HCEC 1CT (cell line): ENCODE results near the gene CDC73.

Experiments
- DNase-seq: peaks from one replicate; pipeline ENCODE4 v3.0.0-alpha.2; 2017

CDC73 gene

DNA sequence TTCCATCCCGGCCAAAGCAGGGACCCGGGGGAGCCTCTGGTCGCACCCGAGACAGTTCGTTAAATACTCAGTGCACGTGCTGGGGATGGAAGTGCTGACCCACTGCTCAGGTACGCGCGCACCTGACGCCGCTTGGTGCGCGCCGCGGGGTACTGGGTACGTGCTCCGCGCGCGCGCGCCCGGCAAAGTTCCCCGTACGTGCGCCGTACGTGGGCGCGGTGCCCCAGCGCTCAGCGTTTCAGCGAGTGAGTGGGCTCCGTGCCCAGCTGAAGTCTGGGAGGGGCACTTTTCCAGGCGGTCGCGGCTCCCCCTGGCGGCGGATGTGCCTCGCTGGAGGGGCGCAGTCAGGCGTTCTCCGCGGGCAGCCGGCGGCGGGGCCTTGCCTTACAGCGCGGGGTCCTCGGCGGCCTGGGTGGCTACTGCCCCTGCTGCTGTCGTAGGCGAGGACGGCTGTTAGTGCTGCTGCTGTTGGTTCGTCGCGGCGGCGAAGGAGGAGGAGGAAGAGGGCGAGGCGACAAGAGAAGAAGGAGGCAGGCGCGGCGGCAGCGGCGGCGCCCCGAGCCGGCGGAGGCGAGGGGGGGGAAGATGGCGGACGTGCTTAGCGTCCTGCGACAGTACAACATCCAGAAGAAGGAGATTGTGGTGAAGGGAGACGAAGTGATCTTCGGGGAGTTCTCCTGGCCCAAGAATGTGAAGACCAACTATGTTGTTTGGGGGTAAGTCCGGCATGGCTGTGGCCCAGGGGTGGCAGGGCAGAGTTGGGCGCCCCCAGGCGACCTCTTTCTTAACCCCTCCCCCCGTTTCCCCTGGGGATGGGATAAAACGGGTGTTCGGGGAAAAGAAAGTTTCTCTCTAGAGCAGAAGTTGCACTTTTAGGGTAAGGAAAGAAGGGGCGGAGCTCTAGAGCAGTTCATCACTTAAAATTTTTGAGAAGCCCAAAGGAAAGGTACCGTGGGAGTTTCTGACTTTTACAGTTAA is at the start of gene CDC73:
Gene CDC73, plus strand, starts transcription at position 416 of the 978 bp plus-strand sequence. Its CDS starts 170 bp downstream, at position 586.
- DNase-seq = peak; percentile 95

- DNase-seq = peak; percentile 17
Measured at GRCh38 chr1:193077991-193078390, 43.8 kb upstream of the CDC73 start.

- no peak for DNase-seq
Measured at GRCh38 chr1:193079187-193079586, 42.6 kb upstream of the CDC73 start.

DNA sequence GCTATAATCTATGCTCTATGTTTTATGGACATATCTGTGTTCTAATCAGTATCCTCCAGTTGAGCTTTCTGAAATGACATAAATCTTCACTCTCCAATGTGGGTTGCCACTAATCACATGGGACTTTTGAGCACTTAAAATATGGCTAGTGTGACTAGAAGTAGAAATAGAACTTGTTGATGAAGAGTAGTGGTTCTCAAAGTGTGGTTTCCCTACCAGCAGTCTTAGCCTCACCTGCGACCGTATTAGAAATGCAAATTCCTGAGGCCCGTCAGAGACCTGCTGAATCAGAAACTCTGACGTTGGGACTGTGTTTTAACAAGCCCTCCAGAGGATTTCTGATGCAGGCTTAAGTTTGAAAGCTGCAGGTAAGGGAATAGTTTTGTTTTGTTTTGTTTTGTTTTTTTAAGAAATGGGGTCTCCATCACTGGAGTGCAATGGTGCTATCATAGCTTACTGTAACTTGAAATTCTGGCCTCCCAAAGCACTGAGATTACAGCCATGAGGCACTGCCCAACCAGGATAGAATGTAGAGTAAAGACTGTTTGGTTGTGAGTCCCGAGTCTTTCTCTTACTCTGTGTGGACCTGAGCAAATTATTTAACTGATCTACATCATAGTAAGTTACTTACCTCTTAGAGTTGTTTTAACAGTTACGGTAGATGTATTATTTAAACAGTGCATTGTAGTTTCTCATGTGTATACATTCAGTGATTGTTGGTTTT is 38.3 kb upstream of the CDC73 start:
- DNase-seq = no peak

GRCh38 chr1:193085263-193085662 is 36.6 kb upstream of the CDC73 start:
- no peak for DNase-seq

- DNase-seq = no peak
Measured at GRCh38 chr1:193086342-193086741, 35.5 kb upstream of the CDC73 start.

- DNase-seq = no peak
Measured at GRCh38 chr1:193087893-193088292, 33.9 kb upstream of the CDC73 start.

DNA sequence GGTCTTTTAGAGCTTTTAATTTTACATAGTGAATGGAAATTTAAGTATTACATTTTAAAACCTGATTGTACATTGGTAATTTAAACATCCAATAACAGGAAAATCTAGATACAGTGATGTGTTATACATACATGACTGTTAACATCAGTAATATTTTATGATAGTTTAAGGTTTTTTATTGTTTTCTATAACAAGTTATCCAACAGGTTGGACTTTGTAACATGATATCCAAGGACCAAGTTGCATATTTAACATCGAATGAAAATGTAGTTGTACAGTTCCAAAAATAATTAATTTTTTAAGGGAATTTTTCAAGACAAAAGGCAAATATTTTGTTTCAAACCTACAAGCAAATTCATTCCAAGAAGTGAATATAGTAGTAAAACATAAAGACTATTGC is 31.0 kb upstream of the CDC73 start:
- no peak for DNase-seq

DNA sequence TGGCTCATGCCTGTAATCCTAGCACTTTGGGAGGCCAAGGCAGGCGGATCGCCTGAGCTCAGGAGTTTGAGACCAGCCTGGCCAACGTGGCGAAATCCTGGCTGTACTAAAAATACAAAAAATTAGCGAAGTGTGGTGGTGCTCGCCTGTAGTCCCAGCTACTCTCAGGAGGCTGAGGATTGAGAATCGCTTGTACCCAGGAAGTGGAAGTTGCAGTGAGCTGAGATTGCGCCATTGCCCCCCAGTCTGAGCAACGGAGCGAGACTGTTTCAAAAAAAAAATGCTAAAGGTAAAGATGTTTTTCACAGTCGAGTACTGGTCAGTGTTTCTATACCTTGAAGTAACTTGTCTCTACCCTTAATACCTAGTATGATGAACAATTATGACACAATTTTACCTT is 27.7 kb upstream of the CDC73 start:
- DNase-seq = no peak

GRCh38 chr1:193102662-193103061 is 19.2 kb upstream of the CDC73 start:
- DNase-seq = no peak

DNA sequence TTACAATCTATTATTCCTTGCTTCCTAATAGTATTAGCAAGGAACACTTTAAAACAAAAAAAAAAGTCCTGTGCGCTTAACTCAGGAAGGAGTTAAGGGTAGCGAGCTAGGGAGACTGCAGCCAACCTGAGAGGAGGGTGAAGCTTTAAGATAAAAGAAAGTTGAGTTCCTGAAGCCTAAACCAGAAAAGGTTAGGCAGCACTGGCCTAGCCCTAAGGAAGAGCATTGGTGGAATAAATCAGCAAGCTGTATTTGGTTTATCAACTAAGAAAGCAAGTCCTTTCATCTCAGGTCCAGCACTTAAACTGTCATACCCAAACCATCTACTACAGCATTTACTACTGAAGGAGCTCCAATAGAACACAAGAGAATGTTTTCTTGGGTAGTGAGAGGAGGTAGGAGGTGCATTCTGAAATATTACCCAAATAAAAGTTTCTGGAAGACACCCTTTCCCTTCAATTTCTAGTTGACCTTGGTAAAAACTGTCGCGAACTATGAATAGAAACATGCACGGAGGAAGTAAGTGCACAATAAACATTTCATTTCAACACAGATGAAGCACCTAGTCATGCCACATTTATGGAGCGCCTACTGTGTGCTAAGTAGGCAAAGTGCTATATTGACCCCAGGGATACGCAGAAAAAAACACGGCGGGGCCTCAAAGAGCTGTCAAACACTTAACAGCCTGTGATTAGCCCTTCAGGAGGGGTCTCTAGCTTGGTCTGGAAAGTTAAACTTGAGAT is 17.9 kb upstream of the CDC73 start:
- DNase-seq = no peak

DNA sequence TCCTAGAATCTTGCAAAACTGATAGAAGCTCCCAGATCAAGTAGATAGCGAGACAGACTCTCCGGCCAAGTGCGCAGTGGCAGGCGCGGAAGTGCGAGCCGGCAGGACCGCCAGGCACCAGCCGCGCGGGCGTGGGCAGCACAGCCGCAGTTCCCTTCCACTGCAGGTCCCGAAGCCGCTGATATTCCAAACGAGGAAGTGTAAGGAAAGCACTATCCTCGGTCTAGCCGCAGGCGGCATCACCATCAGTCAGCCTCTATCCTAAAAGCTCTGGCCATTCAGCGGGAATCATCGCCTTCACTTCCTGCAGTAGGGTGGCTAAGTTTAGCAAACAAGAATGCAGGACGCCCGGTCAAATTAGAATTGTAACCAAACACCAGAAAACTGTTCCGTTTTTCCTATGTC is 17.3 kb upstream of the CDC73 start:
- DNase-seq = peak; percentile 69

DNA sequence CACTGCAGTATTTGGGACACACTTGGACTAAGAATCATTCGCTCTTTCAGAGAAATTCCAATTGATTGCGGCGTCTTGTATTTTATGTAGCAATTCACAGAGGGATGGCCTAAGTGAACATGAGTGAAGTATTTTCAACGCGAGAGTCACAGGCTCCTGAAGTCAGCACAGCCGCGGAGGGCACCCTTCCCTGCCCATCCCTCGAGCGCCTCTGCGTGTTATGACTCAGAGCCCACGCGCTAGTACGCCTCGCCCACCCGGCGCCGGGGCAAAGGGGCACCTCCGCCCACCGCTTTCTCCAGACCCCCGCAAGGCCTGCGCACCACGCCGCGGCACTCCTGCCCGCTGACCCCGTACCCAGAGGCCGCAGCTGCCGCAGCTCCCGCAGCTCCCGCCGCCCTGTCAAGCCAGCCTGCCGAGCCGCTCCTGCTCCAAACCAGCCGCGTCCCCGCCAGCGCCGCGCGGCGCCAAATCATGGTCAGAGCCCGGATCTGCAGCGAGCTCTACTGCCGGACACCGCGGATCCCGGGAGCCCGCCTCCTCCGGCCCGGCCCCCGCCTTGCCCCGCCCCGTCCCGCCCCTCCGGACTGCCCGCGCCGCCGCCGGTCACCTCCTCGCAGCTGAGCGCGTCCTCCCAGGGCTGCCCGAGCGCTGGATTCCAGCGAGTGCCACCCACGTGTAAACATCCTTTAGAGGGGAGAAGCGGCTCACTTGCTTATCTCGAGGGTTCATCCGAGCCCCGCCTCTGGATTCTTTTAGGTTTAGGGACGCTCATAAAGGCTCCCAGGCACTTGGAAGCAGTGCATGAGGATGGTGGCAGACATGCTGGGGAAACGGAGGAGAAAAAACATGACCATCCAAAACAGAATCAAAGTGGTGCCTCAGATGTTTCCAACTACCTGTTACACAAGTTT is 16.7 kb upstream of the CDC73 start, which contains the start of gene GLRX2:
Gene GLRX2, minus strand, starts transcription at position 508 of the 914 bp plus-strand sequence. Its CDS starts 32 bp downstream, at position 476.
- peak; percentile 90 for DNase-seq

- no peak for DNase-seq
Measured at GRCh38 chr1:193105821-193106177, 16.0 kb upstream of the CDC73 start.

GRCh38 chr1:193108471-193108870 is 13.4 kb upstream of the CDC73 start:
- no peak for DNase-seq

DNA sequence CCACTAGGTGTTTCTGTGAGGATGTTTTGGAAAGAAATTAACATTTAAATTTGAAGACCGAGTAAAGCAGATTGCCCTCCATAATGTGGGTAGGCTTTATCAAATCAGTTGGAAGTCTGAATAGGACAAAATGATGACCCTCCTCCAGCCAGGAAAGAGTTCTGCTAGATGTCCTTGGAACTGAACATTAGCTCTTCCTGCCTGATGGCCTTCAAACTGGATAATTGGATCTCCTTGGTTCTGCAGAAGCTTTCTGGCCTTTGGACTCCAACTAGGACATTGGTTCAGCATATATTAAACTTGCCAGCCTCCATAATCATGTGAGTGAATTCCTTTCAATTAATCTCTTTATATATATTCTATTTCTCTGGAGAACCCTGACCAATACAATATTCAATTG is 12.2 kb upstream of the CDC73 start:
- no peak for DNase-seq

DNA sequence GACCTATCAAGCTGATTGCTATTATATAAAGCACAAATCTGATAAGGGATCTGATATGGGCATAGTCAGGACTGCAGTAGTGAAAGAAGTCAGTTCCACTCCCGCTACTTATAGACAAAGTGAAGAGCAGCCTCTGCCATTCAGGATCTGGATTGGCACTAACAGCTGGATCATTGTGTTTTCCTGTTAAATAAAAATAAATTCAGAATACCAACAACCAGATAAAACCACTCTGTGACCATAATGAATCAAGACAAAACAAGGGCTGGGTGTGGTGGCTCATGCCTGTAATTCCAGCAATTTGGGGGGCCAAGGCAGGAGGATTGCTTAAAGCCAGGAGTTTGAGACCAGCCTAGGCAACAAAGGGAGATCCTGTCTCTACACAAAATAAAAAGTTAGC is 11.6 kb upstream of the CDC73 start:
- no peak for DNase-seq

GRCh38 chr1:193110864-193111263 is 11.0 kb upstream of the CDC73 start:
- DNase-seq = peak; percentile 48

DNA sequence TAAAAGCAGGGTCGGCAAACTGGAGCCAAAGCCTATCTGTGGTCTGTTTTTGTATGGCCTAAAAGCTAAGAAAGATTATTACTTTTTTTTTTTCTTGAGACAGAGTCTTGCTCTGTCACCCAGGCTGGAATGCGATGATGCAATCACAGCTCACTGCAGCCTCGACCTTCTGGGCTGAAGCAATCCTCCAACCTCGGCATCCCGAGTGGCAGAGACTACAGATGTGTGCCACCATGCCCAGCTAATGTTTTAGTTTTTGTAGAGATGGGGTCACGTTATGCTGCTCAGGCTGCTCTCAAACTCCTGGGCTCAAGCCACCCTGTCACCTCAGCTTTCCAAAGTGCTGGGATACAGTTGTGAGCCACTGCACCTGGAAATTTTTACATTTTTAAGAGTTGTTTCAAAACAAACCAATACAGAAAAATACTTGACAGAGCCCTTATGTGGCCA is 10.2 kb upstream of the CDC73 start:
- peak; percentile 81 for DNase-seq

DNA sequence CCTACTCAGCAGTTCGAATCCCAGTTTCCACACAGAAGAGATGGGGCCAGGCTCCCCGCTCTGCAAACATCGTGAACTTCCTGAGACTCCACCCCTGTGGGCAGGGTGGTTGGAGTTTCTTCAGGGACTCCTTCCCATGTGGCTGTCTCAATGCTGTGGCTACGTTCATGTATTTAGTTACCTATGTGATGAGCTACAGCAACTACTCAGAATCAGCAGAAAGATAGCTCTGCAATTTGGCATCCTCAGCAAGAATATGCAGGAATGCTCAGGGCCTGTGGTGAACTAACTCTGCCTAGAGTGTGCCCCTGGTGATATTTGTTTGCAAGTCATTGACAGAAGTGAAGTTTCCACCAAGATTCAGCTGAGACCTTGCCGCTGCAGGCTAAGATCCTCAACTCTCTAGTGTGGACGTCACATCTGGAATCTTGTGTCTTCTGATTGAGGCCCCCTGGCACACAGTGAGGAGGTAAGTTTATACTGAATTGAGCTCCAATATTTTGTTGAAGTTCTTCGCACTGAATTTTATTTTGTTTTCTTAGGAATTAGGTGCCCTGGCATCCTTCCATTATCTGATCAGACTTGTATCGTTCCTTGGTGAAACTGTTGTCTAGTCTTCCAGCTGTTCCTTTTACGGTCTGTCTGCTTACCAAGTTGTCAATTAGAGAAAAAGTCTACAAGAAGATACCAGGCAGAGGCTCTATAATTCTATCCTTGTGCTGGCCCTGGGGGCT is 8.4 kb upstream of the CDC73 start:
- DNase-seq = no peak

DNA sequence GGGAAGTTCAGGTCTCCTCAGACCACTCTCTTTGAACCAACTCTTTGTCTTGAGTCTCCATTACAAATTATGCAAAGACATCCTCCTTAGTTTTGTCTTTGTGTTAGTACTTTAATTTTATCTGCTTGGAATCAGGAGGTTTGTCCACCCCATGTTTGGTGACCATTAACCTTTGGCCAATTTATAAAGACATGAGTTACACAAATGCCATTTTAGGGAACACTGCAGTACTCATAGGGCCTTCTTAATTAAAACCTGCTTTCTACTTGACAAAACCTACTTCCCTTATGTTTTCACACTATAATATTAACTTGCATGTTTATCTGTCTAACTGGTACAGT is 7.9 kb upstream of the CDC73 start:
- DNase-seq = peak; percentile 28
